ENCODE results near the gene FCHO2.

DNA sequence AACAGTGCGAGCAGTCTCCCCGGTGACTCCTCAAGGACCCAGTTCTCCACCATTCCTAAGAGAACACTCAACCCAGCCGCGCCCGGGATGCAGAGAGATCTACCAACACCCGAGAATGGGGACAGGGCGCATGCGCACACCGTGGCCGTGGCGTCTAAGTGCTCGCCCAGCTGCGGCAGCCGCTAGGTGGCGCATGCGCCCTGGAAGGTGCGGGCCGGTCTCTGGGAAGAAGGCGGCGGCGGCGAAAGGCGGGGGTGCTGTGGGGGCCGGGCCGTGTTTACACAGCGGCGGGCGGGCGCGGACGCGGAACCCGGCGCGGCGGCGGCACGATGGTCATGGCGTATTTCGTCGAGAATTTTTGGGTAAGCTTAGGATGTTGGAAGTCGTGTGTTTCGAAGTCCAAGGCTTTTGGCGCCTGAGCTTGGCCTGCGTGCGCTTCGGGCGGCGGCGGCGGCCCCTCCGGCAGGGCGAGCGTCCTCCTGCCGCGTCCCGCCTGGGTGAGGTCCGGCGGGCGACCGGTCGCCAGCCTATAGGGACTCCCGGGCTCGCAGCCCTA, at the start of gene FCHO2:
- TF ChIP-seq GATA2 (IDR thresholded peaks at IDR 0.05; ENCODE audit: low read depth, low read length) (no peak), GATA3 (IDR thresholded peaks at IDR 0.05; ENCODE audit: low read depth, low read length) (no peak)
